GM19455 (cell line): ENCODE data around the gene PCF11.

Source experiments
- ATAC-seq: cut with Tn5 transposase; IDR thresholded peaks from one replicate; pipeline ENCODE4 v1.9.1; 2021; ENCODE audit not compliant: unreplicated experiment

The PCF11 gene

GRCh38 chr11:83151274-83151977 is 5.5 kb upstream of the PCF11 start:
- no peak for ATAC-seq

GRCh38 chr11:83152264-83152663 is 4.7 kb upstream of the PCF11 start:
- no peak for ATAC-seq

DNA sequence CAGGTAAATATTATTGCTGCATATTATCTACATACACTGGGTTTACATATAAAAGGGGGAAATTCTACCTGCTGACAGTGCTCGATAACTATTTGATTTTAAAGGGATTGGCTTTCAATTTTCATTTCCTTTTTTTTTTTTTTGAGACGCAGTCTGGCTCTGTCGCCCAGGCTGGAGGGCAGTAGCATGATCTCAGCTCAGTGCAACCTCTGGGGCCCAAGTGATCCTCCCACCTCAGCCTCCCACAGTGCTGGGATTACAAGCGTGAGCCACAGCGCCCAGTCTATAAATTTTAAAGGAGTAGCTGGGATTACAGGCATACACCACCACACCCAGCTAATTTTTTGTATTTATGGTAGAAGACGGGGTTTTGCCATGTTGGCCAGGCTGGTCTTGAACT is 3.2 kb upstream of the PCF11 start:
- no peak for ATAC-seq

DNA sequence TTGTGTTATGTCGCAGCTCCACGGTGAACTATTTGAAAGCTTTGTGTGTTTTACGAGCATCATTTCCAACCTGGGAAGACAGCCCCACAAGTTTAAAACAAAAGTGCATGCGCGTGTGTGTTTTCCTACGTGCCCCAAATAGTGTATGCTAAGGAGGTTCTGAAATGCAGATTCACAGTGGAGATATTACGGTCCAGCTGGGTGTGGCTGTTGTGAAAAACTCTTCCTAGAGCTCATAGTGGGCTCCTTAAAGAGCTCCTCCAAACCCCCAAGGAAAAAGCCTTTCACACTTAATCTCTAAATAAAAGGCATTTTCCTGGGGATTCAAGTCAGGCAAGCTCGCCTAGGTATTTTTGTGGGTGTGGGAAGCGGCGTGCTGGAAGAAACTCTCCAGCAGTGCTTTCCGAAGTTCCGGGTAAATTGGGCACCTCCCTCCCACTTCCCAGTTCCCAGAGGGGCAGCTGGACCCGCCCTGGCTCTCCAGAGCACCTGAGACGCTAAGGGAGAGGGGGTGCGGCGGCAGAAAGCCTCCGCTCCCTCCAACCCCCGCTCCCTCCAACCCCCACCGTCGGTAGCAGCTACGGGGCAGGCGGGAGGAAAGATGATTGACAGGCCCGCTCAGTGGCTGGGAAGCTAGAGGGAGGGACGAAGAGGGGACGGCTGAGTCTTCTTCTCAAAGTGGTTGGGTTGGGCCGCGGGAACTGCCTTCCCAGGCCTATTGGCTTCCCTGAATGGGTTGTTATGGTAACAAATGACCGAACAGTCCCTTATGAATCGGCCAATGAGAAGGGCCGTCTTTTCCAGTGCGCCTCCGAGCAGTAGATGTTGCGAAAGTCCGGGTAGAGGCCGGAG is 561 bp upstream of the PCF11 start:
- ATAC-seq, result peak; percentile 95

DNA sequence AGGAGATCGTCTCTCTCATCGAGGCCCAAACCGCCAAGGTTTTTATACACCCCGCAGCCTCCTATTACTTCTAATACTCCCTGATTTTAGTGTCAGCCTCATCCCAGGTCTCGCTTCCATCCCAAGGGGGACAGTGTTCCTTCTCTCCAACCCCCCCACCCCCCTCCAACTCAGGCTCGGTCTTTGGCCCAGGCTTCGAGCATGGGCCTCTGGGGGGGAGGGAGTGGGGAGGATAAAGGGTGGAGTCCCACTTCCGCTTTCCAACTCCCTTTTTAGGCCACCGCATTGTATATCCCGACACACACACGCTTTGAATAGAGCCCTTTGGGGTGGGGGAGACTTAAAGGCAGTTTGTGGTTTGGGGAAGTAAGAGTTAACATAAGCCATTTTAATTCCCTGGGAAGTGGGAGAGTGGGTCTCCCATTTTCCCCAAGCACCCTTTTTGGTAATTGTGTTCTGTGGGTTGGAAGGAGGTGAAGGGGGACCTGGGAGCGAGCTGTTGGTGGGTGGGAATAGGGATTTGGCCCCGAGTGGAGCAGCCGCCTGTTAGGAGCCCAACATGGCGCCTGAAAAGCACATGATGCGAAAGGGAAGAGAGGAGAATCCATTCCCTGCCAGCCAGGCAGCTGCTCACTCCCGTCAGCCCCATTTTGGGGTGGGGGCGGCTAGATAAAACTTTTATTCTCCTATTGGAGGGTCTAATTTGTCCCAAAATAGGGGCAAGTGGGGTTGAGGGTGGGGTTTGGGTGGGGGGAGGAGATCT is 844 bp downstream of the PCF11 start:
- ATAC-seq, result no peak

DNA sequence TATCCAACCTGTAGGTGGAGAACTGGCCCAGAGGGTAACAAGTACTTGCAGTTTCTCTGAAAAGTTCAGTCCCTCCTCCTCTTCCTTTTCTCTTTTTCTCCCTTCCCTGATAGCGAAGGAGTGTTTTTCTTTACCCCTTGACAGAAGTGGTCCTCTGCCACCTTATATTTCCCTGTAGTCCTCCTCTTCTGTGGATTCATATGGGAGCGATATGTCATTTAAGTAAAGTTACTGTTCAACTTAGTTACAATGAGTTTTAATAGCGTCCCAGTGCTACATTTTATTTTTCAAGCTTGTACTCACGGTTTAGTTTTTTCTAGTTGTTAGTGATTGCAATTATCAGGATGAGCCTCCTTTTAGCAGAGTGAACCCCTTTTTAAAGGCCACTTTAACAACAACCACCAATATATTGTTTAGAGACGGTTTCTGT is 1.4 kb downstream of the PCF11 start:
- no peak for ATAC-seq

DNA sequence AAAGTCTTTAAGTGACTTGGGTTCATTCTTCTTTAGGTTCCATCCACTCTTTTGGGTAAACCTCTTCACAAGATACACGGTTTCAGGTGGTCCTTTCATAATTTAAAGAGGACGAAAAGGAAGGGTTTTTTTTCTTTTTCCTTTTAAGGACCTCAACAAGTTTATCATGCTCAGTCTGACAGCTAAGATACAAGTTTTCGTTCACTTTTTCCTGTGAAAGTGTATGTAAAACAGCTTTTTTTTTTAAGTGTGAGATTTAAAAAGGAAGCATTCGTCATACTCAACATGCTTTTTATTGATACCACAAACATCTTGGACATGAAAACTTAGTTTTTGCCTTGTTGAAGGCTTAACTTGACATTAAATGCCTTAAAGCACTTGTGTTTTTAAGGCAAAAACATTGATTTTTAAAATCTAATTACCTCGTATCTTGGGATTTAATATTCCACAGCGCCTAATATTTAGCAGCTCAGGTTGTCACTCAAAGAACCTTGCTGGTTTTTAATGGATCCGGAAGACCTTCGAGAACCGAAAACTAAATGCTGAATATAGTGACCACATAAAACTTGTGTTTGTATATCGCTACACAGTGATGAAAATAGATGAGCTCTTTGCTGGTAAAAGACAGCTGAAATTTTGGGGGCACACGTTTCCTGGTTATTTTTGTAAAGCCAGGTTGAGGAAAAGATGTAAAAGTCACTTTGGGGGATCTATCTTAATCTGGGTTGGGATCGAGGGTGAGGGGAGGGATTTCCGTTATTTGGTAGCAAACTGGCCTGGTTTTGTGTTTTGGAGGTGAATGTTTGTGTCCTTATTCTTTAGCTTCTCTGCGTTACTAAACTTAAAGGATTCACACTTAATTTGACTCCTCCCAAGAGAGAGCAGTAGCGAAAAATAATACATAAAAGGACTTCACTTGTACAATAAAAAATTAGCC is 2.3 kb downstream of the PCF11 start:
- no peak for ATAC-seq

DNA sequence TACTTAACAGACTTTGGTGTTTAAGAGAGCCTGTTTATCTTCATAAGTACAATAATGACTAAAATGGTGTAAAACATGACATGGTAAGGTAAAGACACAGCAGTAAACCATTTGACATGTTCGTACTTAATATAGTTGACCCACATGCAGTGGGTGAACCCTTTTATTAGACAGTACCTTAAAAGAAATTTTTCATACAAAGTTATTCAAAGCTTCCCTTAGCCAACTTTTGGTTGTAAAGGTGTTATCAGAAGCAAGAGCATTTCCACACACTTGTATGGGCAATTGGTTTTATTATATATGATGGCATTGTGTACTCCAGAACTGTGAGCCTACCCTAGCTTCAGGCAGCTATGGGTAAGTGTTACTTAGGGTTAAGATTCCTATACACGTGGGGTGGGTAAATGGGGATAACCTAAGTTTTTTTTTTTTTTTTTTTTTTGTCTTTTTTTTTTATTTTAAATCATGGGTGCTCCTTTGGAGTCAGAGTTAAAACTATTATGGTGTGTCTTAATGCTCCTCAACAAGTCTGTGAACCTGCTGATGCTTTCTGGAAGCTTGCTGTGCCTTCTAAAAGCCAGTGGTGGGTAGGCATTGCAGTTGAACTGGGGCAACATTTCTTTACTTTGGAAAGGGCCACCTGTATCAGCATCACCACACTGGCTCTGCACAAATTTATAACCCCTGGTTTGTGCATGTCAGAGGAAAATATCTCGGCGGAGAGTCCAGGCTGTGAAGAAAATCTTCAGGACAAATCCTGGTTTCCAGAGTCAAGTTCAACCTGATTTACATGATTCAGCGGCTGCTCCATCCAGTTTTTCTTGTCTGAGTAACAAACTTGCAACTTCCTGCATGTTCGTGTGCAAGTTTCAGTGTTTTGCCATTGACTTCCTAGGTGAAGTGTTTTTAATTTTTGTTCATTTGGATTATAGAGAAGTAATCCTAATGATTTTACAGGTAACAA is 3.3 kb downstream of the PCF11 start:
- no peak for ATAC-seq

- no peak for ATAC-seq
Measured at GRCh38 chr11:83161610-83162199, 4.8 kb downstream of the PCF11 start.

- ATAC-seq, result no peak
Measured at GRCh38 chr11:83162377-83162776, 5.4 kb downstream of the PCF11 start.

GRCh38 chr11:83166193-83166866 is 9.4 kb downstream of the PCF11 start:
- ATAC-seq, result no peak

DNA sequence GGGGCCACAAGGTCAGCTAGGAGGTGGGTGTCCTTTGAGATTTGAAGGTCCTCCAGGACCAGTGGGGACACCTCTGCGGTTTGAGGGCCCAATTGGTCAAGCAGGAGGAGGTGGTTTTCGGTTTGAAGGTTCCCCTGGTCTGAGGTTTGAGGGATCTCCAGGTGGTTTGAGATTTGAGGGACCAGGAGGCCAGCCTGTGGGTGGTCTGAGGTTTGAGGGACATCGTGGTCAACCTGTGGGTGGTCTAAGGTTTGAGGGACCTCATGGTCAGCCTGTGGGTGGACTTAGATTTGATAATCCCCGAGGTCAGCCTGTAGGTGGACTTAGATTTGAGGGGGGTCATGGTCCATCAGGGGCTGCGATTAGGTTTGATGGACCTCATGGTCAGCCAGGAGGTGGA is 11.8 kb downstream of the PCF11 start:
- ATAC-seq, result no peak

DNA sequence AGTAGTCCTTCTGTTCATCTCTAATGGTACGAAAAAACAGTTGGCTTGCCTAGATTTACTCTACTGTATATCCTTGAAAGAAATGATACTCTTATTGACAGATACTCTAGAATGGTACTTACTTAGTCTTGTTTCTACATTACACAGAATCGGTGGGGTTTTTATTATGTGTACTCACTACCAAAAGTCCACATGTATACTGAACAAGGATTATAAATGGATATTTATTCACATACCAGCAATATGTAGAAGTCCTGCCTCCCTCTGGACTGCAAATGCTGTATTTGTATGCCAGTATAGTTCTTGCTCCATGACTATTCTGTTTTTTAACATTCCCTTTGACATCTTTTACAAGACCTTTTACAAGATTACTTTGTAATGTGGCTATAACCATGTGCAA is 13.9 kb downstream of the PCF11 start:
- no peak for ATAC-seq

DNA sequence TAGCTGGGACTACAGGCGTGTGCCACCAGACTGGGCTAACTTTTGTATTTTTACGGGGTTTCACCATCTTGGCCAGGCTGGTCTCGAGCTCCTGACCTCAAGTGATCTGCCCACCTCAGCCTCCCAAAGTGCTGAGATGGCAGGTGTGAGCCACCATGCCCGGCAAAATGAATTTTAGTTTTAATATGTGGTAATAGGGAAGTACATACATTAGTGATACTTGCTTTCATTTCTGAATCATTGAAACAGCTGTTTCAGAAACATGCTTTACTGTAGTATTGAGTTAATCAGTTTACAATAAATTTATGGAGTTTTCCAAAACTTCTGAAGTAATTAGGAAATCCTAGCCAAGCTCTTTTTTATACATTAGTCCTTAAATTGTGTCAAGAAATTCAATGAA is 15.6 kb downstream of the PCF11 start:
- ATAC-seq, result no peak

DNA sequence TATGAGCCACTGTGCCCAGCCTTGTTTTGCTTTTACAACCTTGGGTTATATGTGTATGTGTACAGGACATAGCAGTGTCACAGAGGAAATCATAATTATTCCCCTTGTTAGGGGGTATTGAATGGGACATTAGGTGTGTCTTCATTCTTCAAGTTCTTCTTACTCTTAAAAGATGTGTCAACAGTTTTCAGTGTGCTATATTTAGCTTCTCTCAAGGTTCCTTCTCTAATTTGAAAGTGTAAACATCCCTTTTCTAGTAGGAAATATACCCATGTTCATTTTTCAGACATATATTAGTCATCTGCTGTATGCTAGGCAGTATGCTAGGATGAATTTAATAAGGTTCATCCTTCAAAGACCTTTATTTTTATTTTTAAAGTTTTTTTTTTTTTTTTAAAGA is 17.1 kb downstream of the PCF11 start:
- ATAC-seq, result no peak

GRCh38 chr11:83175815-83176214 is 18.9 kb downstream of the PCF11 start:
- no peak for ATAC-seq

GRCh38 chr11:83181815-83182214 is 24.9 kb downstream of the PCF11 start:
- ATAC-seq, result no peak

GRCh38 chr11:83185767-83186166 is 28.8 kb downstream of the PCF11 start:
- ATAC-seq, result no peak

GRCh38 chr11:83187465-83187864 is 30.5 kb downstream of the PCF11 start:
- no peak for ATAC-seq
